H4 (cell line): ENCODE measurements around the gene FNDC3B. TPM values are rescaled to one million over a fixed set of nuclear protein-coding genes. Genes with fewer than 3 reads are reported as not detected.

Experiments
- DNase-seq: peaks from one replicate; pipeline ENCODE4 v3.0.0-alpha.2; 2015; ENCODE audit warnings: low spot score
- total RNA-seq: library from RNA; depleted of rRNA; stranded (reverse); fragments of >200 nt; shearing (Covaris generic); gene quantifications from 2 replicates; pipeline ENCODE4 v1.2.3, GENCODE V29; 2014

The FNDC3B gene
- total RNA-seq, 1 experiment from 2014 or later = 65.8 TPM

DNA sequence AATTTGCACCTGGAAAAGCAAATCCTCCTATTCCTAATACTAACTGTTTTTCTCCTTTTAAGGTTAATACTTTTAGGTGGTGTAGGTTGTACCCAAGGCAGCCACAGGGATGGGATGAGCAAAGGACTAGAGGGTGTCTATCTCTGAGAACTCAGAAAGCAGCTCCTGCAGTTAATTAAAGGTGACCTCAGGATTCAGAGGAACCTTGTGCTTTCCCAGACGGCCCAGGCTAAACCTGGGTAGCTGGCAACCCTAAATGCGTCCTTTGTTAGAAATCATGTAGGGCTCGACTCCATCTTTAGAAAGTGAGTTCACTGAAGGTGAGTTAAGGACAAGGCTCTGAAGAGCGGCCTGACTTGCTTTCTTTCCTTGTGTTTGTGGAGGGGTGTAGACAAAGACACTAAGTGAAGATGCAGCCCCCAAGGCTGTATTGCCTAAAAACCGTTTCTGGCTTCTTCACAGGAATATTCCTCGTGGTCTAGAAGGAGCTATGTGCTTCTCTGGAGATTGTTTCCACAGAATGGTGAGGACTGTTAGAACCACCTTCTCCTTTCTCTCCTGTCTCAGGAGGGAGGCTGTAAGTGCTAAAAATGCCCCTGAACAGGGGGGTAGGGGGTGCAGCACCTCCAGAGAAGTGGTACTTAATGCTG, 14.9 kb downstream of the FNDC3B start:
- DNase-seq = no peak

DNA sequence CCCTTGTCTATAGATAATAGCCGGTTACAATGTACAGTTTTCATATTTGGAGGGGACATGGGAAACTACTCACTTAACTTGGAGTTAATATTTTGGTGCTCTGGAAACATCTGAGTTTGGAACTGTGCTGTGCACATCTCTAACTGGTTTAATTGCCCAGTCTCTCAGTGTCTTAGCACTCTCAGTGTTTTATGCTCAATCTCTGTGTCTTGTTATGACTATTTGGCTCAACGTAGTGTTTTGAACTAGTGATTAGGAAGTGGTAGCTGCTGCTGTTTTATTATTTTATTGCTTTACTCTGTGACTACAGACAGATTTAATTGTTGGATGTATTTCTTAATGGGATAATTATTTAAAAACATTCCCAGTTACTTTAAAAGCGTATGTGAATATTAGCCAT, 17.0 kb downstream of the FNDC3B start:
- no peak for DNase-seq

- no peak for DNase-seq
These were observed 17.7 kb downstream of the FNDC3B start for GRCh38 chr3:172057059-172057458.

GRCh38 chr3:172057624-172058327, 18.4 kb downstream of the FNDC3B start:
- no peak for DNase-seq

DNA sequence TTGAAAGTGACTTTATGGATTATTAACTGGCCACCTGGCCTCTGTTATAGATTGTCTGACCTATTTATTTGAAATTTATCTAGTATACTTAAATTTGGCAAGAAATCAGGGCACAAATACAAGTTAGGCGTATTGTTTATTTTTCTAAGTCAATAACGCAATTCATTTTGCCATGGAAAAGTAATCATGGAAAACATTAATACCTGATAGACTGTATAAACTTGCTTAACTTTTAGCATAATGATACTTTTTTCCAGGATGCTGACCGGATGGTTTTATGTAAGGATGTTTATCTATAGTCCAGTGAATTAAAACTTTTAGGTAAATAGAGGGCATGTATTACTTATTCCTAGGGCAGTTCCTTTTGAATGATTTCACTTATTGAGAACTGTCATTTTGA, 20.2 kb downstream of the FNDC3B start:
- DNase-seq = no peak

DNA sequence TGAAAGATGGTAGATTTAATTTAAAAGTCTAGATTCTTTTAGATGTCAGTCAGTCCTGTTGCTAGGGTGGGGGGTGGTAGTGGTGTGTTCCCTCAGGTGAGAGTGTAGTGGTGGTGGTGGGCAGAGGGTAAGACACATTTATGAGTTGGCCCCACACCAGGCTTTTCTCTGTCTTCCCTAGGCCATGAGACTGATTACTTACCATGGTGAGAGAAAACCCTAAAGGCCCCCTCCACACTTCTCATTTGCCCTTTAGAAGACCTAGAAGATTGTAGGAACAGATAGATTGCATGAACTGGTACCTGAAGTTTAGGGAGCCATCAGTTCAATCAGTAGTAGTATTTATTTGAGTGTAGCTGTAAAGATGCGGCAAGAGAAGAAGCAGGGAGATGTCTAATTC, 20.9 kb downstream of the FNDC3B start:
- no peak for DNase-seq

DNA sequence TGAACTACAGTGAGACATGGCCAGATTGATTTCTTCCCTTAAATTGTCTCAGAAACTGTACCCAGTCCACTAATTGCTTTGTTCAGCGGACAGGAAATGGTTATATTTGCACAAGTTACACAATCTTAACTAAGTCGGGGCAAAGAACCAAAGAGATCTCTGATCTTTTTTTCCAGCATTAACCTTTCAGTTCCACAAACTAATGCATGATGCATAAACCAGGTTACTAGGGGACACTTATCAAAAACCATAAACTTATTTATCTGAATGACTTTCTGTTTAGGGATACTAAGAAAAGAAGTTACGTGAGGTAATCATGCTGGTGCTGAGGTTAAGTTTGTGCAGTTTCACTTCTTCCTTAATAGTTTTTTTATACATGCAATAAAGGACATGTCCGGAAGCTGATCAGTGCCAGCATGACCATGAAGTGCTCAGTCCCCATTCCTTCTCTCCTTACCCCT, 22.4 kb downstream of the FNDC3B start:
- peak; percentile 64 for DNase-seq

GRCh38 chr3:172062761-172063160, 23.4 kb downstream of the FNDC3B start:
- DNase-seq = no peak

DNA sequence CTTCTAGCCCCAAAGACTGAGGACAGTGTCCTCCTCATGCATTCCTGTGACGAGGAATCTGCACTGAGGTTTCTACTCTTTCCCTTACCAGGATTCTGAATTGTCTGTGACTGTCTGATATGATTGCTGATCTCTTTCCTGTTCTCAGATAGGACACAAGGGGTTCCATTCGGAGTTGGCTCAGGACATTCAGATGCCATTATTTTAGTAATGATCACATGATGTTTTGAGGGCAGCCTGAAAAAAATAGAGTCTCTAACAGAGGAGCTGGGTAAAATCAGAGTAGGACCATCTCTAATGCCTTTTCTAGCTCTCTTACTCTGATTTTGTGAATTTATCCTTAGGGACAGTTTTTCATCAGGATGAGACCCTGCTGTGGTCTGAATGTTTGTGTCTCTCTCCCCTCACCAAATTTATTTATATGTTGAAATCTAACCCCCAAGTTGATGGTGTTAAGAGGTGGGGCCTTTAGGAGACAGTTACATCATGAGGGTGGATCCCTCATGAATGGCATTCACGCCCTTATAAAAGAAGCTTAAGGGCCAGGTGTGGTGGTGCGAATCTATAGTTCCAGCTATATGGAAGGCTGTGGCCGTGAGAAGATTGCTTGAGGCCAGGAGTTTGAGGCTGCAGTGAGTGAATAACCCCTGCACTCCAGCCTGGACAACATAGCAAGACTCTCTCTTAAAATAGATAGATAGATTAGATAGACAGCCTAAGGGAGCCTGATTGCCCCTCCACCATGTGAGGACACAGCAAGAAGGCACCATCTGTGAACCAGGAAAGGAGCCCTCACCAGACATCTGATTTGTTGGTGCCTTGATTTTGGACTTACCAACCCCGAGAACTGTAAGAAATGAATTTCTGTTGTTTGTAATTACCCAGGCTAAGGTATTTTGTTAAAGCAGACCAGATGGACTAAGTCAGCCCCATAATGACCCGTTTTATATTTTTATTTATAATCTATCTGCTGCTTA, 24.4 kb downstream of the FNDC3B start:
- no peak for DNase-seq

GRCh38 chr3:172065527-172065926, 26.1 kb downstream of the FNDC3B start:
- DNase-seq = no peak

- DNase-seq = peak; percentile 72
These were observed 26.8 kb downstream of the FNDC3B start for GRCh38 chr3:172065967-172066762.

- DNase-seq = no peak
These were observed 27.8 kb downstream of the FNDC3B start for GRCh38 chr3:172066880-172067796.

GRCh38 chr3:172067837-172068440, 28.6 kb downstream of the FNDC3B start:
- no peak for DNase-seq

- no peak for DNase-seq
These were observed 29.6 kb downstream of the FNDC3B start for GRCh38 chr3:172068977-172069376.

- no peak for DNase-seq
These were observed 30.1 kb downstream of the FNDC3B start for GRCh38 chr3:172069478-172069877.

- no peak for DNase-seq
These were observed 30.9 kb downstream of the FNDC3B start for GRCh38 chr3:172070269-172070668.

DNA sequence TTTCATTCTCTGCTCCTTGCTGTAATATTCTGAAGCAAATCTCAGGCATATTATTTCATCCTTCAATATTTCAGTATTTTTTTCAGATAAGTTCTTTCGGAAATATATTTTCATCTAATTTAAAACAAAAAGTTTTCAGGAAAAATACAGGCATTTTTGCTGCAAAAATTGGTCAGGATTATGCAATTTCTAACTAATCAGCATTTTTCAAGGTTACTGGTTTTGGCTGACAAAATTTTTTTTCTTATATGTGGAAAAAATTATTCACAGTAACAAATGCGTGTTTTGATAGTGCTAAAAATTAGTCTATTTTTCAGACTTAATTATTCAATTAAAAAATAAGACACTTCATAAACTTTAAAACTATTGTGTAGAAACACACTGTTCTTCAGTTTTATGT, 31.4 kb downstream of the FNDC3B start:
- DNase-seq = no peak

DNA sequence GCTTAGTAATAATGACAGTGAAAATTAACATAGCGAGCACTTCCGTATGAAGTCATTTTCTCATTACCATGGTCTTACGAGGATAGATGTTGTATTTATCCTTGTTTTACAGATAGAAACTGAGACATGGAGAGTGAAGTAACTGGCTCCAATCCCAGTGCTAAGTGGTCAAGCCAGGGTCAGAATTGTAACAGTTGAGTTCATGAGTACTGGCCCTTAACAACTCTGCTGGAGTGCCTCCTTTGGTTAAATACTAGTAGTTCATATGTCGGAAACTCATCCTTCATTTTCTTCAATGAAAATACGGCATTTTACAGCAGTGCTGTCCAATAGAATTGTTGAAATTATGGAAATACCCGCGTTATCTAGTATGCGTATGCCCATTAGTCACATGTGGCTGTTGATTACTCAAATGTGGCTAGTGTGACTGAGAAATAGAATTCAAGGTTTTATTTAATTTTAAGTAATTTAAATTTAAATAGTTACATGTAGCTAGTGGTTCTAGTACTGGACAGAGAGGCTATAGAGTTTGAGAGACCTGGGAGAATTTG, 32.5 kb downstream of the FNDC3B start:
- DNase-seq = no peak

GRCh38 chr3:172072543-172072942, 33.2 kb downstream of the FNDC3B start:
- DNase-seq = no peak
